ENCODE data around the gene TMEM163.

TMEM163 gene

DNA sequence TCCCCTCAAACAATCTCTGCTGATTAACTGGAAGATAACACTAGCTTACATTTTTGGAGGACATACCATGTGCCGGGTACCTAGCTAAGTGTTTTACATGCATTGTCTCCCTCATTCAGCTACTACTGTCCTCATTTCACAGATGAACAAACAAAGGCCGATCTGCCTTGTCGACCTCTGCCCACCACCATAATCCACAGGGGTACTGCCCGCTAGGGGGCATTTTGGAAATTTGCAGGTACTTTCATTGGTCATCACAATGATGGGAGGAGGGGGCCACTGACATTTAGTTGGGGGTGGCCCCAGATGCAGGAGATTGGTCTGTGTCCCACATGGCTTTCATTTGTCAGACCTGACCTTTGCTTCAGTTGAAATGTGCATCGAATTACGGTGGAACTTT lies 3.9 kb upstream of the TMEM163 start:
- DNase-seq, result no peak

DNA sequence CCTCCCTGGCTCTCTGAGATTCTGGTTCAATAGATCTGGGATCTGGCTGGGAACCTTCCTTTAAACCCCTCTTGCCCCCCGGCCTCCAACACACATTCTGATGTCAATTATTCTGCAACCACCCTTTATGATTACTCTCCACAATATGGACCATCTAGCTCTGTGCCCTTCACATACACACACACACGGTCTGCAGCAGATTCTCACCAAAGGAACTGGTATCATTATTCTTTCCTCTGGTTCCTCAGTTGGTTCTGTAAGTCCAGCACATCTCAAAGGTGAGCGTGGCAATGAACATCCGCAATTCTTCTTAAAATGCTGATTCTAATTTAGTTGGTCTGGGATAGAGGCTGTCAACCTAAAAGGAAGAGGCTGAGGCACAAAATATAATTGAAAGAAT lies 2.8 kb upstream of the TMEM163 start:
- DNase-seq, result no peak

DNA sequence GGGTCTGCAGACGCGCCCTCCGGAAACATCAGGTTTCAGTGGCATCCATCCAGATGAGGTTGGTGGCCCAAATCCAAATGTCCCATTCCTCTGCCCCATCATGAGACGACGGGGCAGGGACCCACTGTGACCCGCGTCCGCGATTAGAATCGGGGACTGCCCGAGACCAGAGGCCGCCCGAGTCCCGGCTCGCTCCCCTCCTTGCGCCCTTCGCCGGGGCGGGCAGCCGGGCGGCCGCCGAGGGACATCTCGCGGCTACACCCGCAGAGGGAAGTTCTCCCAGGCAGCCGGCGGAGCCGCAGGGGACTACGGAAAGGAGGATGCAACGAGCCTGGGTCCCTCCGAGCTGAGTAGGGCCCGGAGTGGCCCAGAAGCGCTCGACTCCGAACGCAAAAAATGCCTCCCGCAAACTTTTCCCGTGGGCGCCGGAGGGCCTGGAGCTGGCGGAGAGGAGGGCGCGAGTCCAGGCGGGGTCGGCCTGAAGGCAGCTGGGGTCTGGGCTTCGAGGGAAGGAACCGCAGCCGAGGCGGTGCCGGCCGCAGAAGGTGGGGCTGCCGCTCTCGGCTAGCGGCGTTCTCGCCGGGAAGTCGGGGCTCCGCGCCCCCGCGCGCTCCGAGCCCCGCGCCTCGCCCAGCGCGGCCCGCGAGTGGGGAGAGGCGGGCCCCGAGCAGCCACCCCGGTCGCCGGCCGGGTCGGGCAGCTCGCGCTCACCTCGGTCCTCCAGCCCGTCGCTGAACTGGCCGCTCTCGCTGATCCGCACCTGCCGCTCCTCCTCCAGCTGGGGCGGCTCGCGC lies 580 bp downstream of the TMEM163 start:
- no peak for DNase-seq

DNA sequence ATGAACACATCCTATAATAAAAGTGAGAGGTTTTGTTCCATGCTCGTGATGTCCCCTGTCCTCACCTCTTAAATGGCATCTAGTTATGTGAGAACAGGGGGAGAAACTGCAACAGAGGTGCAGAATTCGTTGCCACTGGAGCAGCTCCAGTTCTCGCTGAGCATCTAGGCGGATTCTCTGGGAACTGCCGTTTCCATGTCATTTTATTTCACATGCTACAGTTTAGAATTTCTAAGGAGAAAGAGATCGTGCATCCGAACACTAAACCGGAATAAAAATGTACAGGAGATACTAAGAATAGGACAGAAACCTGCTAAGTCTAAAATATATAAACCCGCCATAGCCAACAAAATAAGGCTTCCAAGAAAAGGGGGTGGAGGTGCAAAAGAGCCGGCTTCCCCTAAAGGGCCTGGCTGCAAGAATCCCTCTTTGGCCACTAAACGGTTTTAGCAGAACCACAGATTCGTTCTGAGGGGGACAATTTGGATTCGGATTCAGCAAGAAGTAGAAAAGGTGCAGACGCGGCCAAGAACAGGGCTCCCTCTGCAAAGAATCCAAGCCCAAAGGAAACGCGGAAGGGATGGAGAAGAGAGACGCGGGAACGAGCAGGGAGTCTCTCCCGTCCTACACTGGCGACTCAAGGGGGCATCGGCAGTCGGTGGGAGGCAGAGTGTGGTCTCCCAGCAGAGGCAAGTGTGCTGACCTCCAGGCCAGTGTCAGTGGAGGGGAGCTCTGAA lies 1.3 kb downstream of the TMEM163 start:
- no peak for DNase-seq

DNA sequence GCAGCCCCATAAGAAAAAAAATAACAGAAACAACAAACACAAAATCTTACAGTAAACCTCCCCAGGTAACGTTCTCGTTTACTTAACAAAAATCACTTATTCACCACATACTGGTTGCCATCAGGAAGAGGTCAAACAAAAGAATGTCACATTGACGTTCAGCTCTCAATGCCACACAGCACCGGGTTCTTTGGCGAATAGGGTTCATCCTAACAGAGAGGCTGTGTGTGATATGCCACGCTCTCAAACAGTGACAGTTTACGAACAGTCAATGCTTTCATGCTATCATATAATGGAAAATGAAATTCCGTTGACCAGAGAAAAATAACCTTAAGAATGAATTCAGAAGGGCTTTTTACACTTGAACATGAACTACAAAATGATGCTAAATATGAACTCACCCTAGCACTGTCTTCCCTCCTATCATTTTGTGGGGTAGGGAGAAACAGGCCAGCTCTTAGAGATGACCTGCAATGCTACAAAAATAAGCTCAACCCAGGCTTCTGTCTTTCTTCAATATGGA lies 2.0 kb downstream of the TMEM163 start:
- no peak for DNase-seq

DNA sequence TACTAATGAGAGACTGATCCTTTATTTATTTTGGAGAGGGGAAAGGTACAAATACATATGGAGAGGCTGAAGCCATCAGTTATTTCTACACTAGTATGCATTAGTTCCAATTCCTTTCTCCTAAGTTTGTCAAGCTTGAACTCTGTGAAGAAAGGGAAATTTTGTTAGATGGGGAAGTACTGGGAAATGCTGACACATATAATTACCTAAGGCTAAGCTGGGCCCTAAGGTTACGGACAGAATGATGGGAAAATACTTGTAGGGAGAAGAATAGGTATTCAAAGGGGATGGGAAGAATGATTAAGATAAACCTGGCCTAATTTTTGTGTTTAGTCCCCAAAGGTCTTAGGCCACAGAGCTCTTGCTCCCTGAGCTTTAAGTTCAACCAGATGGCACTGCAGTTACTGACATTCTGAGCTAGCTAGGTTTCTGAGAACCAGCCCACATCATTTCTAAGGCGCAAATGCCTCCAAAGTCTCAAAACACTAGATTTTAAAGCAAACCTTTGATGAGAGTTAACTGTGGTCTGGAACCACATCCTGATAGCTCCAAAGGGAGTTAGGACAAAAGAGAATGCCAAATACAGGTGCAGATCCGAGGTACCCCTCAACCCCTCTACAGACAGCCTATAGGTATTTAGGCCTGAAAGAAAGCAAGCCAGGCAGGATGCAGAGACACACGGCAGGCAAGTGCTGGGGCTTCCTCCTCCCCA lies 2.7 kb downstream of the TMEM163 start:
- no peak for DNase-seq

DNA sequence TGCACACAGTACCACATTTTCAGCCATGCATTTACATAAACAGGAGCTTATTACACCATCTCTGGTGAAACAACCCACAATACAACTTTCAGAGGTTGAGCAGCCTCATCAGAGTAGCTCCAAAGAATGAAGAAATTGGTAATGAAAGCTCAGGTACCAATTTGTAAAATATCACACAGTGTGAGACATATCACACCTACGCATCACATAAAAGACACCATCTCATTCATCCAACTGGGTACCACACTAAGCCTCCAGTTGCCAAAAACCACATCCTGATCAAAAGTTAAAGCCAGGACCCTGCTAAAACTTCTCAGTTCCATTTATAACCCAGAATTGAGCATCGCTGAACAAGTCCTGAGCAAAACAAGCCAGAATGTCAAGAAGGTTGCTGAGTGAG lies 4.6 kb downstream of the TMEM163 start:
- DNase-seq, result no peak

DNA sequence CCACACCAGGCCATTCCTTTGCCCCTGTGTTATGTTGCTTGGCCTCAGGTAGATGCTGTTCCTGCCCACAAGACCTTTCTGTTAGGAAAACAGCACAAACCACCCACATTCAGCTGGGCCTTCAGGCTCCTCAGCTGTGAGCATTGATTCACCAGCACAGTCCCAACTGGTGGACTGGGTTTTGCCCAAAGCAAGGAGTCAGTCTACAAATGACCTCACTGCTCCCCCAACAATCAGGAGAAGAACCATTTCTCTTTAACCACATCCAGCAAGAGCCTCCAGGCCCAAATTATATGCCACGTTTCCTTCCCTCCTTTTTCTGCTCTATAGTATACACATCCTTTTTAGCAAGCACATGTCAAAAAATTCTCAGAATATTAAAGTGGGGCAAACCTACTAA lies 5.2 kb downstream of the TMEM163 start:
- DNase-seq, result no peak

DNA sequence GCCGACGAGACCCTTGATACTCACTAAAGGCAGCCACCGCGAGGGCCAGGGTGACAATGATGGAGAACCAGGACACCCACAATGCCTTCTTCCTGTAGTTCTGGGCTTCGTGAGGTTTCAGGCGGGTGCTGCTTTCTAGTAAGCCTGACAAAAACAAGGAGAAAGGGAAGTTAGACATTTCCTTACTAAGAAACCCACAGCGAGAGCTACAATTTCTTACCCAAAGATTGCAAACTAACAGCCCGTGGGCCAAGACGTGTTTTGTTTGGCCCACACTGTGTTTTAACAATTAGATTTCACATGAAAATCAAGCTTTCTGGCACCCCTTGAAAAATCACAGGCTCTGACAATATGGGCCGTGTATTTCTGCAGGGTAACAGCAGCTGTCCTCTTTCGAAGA lies 5.6 kb downstream of the TMEM163 start:
- DNase-seq, result peak; percentile 59

DNA sequence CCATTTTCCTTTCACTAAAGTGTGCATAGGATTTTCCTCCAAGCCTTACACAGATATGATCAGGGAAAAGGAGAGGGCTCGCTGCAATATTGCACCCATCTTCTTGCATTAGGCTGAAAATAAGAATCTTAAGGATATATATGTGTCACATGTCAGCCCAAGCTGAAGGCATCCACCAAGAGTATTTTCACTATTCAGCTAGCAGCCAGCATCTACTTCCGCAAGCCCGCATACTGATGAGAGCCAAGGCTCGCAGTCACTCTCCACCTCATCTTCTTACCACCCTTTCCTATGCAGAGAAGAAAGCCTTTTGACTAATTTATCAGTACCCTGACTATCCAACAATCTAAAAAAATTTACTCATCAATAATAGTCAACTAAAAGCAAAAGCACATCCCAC lies 6.1 kb downstream of the TMEM163 start:
- DNase-seq, result no peak

DNA sequence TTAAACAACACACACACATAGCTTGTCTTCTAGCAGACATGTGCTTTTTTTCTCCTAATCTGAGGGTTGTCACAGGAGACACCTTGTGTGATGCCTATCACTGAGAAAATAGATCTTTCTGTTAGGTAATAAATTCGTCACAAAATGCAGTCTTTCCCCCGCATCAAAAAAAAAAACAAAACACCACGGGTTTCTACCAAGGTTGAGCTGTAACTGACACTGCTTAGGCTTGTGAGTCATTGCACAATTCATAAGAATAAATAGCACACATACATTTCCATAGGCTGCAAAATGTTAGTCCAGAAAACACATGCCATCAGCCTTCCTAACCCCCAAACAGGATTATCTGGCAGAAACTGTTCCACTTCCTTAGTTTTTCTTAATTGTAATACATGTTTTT lies 6.5 kb downstream of the TMEM163 start:
- DNase-seq, result no peak

DNA sequence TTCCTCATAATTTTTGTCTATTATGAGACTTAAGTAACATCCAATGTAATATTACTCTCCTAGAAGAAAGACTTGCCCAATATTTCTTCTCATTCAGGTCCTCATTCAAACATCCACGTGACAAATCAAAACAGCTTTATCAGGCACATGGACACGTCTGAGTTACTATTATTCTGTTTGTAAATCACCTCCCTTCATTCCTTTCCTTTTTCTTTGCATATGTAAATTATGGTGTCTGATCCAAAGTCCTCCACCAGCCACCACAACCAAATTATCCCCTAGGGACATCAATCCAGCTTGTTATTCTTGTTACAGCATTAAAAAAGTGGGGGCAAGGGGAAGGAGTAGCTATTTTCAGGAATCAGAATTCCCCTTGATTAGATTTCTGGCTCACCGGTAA lies 7.1 kb downstream of the TMEM163 start:
- no peak for DNase-seq

DNA sequence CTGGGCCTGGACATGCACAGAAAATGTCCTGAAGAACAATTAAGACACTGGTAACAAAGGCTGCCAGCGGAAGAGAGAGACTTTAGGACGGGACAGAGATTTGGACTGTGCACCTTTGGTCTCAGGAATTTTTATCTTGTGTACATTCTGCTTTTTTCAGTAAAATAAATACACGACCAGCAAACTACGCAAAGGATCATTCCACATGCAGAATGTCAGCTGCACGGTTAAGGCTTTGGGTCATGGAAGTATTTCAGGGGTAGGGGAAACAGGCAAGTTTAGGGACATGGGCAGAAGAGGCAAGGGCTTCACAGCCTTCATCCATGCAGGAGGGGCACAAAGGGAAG lies 11.5 kb downstream of the TMEM163 start:
- DNase-seq, result no peak

DNA sequence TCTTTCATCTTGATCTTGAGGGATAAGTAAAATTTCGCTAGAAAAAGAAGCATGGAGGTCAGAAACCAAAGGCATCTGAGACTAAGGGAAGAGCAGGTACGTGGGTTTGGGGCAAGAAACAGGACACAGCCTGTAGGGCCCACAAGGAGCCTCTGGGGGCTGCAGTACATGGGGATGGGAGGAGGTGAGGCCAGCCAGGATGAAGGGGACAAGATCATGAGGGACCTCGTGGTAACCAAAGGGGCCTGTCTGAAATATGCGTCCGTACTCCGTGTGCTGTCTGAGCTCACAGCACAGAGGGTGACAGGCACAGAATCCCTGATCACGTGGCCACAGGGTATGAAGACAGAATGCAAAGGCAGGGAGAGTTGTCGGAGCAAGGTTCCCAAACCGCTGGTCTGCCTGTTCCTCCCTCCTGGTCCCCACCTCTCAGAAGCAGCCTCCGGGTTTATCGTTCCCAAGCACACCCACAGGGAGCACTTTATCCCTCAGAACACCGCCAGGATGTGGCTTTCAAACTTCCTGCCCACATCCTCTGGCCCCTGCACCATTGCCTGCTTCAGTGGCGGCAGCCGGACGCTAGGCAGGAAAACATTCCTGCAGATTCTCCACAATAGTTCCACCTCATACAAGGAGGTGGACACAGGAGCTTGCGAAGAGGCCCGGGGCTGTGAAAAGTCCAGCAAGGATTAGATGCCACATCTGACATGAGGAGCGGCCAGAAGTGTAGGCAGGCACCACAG lies 12.0 kb downstream of the TMEM163 start:
- DNase-seq, result peak; percentile 87

DNA sequence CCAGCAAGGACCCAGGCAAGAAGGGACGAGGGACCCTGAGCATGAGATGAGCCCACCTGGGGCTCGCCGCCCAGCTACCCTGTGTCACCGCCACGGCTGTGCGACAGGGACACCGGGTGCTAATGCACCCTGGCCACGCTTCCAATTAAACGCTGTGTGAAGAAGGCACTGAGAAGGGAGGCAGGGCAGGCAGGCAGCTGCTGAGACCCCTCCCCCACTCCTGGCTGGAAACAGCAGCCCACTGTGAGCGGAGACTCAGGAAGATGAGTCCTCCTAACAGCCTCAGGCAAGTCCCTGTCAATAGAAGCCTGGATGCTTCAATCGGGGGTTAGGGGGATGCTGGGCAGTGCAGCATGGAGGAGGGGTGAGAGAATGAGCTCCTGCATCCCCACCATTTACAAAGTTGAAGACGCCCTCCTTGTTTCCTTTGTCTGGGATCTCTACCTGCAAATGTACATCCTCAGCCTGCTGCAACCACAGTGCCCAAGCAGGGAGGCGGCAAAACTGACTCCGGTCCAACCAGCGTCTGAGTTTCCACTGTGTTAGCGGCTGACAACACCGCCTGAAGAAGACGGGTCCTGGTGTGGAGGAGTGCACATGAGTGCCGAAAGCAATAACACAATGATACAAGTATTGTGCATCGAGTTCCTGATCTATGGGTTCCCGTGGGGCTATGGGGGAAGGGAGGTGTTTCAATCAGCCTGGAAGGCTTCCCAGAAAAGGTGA lies 12.8 kb downstream of the TMEM163 start:
- DNase-seq, result no peak

DNA sequence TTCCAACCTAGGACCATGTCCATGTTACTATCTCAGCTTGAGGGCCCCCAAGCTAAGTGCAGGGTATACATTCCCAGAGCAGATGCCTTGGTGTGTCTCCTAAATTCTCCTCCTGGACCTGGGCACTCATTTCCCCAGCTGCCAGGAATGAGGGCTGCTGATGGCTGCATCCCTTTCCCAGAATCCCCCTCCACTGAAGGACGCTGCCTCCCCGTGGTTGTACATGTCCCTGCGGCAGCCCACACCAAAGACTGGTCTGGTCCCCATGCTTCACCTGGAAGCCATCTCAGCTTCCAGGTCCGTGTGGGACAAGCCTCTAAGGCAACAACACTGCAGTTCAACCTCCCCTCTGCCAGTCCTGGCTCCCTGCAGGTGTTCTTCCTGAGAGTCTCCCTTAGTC lies 14.6 kb downstream of the TMEM163 start:
- DNase-seq, result no peak

DNA sequence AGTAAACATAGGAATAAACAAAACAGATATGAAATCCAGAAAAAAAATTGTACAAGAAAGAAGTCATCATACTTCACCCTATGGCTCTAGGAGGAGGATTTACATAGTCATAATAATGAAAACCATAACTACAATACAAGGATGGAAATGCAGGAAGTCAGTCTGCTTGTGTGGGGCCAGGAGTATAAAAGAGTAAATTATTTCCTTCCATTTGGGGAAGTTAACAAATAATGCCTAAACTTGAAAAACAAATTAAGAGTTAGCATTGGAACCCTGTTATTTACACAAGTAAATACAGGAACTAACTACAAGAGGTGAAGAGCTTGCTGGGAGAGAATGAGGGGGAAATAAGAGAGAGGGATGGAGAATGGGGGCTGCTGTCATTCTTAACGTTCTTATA lies 15.4 kb downstream of the TMEM163 start:
- DNase-seq, result no peak

DNA sequence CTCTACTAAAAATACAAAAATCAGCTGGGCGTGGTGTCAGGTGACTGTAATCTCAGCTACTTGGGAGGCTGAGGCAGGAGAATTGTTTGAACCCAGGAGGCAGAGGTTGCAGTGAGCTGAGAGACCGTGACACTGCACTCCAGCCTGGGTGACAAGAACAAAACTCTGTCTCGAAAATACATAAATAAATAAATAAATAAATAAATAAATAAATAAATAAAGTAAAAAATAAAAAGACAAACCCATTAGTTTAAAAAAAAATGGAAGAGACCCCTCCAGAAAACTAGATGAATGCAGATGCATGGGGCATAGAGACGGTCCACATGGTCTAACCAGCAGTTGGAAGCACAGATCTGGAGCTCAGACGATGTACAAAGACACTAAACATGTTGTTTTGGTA lies 18.1 kb downstream of the TMEM163 start:
- DNase-seq, result no peak

DNA sequence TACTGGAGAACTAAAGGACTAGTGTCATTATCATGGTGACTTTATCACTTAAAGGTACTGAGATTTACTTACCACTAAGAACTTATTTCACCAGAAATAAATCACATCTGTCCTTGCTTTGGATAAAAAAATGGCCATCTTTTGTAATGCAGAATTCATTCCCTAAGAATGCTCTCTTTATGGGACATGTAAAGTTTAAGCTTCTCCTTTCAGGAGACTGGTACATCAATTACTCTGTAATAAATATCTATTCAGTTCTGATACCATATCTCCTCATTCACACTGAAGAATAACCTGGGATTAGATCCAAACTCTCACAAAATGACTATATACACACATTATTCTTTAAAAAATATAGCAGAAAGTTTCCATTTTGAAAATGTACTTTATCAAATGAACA lies 24.4 kb downstream of the TMEM163 start:
- DNase-seq, result no peak

DNA sequence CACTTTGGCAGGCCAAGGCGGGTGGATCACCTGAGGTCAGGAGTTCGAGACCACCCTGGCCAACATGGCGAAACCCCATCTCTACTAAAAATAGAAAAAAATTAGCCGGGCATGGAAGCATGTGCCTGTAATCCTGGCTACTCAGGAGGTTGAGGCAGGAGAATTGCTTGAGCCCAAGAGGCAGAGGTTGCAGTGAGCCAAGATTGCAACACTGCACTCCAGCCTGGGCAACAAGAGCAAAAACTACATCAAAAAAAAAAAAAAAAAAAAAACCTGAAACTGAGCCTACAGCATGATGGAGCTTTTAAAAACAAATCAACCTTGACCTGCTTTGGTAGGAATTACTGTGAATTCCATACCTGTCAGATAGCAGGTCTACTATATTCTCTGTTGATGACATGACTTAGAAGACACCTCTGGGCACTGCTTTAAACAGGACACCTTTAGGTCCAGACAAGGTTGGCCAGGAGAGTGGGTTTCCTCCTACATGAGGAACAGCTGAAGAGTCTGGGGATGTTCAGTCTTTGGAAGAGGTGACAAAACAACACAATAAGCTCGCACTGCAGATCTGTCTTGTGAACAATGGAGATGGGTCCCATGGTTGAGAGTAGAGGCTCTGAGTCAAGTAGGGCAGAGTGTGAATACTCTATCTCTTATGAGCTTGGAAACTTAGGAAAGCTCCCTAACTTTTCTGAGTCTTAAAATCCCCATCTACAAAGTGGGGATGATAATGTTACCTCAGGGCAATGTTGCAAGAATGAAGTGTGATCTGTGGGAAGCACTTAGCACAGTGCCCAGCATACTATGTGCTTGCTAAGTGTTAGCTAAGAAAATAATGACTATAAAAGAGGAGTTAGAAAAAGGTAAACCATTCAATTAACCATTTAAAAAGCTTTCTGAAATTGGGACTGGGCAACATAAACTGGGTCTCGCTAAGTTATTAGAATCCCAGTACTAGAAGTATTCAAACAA lies 25.2 kb downstream of the TMEM163 start:
- DNase-seq, result no peak

DNA sequence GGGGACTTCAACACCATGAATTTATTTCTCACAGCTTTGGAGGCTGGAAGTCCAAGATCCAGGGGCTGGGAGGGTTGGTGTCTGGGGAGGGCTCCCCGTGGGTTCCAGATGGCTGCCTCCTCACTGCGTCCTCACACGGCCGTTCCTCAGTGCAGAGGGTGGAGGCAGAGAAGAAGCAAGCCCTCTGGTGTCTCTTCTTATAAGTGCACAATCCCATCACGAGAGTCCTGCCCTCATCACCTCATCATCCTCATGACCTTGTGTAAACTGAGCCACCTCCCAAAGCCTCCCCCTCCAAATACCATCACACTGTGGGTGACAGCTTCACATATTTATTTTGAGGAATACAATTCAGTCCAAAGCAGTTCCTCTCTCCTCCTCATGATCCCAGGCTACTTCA lies 26.3 kb downstream of the TMEM163 start:
- DNase-seq, result no peak

Measured in GDM1 (cell line).